OCI-LY3 (cell line): Measurements from ENCODE around the gene UCP2.

ENCODE experiments used
- EZH2phosphoT487 ChIP-seq: fragments of 200-600 bp; shearing (Covaris generic); IDR thresholded peaks from 2 replicates; pipeline ENCODE4 v1.6.1; 2018; ENCODE audit warnings: antibody characterized with exemption, mixed run types, low read depth
- TF ChIP-seq, protein P1 (sequence below): fragments of 200-600, 300-600 bp; sonication (generic); IDR thresholded peaks from 2 replicates; pipeline ENCODE4 v1.5.1; 2014; ENCODE audit warnings: antibody characterized with exemption, low read length, low read depth

- TF ChIP-seq, protein P1, sequence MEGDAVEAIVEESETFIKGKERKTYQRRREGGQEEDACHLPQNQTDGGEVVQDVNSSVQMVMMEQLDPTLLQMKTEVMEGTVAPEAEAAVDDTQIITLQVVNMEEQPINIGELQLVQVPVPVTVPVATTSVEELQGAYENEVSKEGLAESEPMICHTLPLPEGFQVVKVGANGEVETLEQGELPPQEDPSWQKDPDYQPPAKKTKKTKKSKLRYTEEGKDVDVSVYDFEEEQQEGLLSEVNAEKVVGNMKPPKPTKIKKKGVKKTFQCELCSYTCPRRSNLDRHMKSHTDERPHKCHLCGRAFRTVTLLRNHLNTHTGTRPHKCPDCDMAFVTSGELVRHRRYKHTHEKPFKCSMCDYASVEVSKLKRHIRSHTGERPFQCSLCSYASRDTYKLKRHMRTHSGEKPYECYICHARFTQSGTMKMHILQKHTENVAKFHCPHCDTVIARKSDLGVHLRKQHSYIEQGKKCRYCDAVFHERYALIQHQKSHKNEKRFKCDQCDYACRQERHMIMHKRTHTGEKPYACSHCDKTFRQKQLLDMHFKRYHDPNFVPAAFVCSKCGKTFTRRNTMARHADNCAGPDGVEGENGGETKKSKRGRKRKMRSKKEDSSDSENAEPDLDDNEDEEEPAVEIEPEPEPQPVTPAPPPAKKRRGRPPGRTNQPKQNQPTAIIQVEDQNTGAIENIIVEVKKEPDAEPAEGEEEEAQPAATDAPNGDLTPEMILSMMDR, result no peak
- TF ChIP-seq EZH2phosphoT487, result no peak
Measured at GRCh38 chr11:73997120-73997770, 14.6 kb upstream of the UCP2 start.
